COLO668 (cell line): ENCODE data around the gene POMP.
"Not testable (repeated sequence)": the region's sequence is repeated elsewhere in the genome, so short reads cannot be mapped to it uniquely, and the experiment has no call there.

Experiments
- DNase-seq: peaks from one replicate; lab custom pipeline; 2025; ENCODE audit not compliant: unreplicated experiment; lab: John Stamatoyannopoulos, UW

Gene POMP

GRCh38 chr13:28693605-28694491, 34.9 kb downstream of the POMP start:
- not testable (repeated sequence) for DNase-seq

DNA sequence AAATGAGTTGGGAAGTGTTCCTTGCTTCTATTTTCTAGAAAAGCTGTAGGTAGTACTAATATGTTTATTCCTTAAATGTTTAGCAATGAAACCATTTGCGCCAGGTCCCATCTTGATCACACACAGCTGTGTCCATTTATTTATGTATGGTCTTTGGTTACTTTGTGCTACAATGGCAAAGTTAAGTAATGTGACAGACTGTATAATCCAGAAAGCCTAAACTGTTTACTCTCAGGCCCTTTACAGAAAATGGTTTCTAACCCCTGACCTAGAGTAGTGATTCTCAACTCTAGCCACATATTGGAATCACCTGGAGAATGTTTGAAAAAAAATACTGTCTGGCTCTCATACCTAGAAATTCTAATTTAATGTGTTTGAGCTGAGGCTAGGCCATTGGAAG, 38.5 kb downstream of the POMP start:
- DNase-seq, result no peak

DNA sequence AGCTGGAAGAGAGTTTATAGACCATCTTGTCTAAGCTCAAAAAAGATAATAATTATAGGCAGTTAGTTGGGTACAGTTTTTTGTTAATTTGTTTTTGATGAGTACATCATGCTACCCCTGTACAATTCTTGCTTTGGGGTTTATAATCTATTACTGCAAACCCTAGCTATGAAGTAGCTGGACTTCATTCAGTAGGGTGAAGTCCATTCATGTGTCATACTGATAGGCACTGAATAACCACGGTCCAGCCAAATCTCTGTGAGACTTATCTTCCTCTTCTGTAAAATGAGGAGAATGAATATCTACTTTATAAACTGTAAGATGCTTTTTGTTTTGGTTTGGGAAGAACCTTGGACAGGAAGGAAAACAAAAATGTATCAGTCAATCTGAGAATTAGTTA, 40.3 kb downstream of the POMP start:
- no peak for DNase-seq

DNA sequence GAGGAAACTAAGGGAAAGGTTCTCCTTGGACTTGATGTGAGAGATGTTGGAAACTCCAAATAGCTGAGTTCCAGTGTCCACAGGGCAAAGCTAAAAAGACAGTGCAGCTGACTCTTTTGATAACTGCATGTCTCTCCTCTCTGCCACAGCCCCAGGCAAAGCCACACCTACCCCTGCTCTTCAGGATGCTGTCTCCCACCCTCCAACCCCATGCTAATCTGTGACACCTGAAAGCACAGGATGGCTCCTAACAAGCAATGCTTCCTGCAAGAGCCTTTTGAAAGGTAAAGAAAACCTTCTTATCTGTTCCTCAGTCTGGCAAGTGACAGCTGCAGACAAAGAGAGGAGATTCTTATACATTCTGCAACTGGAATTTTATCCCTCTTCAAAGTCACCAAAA, 45.4 kb downstream of the POMP start:
- DNase-seq, result no peak

DNA sequence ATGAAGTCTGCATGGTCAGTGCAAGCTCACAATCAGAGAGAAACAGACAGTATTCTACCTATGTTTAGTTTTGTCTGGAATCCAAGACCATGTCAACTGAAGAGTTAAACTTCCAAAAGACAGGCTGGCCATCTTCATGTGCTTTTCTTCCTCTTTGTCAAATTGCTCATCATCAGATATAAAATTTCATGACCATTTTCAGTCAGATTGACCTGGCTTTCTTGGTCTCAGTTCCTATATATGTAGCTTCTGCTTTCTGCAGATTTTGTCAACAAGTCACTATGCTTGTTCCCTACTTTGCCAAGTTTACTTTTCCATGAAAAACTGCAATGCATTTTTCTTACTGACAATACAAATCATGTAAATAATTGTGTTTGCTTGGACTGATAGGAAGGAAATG, 46.0 kb downstream of the POMP start:
- DNase-seq, result no peak

DNA sequence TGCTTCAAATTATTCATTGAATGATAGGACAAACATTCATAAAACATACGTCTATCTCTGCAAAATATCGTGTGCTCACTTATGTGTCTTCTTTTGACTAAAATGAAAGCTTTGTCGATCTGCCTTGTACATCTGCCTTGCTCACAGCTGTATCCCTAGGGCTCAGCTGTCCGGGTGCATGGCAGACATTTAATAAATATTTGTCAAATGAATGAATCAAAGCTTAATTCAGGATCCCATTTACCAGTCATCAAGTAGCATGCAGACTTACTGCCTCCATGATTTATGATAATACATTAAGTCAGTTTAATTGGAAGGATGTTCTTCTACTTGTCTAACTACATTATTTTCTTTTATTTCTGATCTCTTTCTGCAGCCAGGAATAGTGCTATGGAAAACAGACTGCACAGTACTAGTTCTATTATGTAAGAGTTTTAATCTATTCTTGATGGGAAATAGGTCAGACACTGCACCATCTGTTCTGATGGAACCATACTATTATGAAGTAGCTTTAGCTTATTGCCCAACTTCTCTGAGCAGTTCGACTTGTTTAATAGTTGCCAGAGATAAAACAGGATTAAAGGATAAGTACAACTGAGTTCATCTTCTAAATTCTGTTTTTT, 46.6 kb downstream of the POMP start:
- no peak for DNase-seq

DNA sequence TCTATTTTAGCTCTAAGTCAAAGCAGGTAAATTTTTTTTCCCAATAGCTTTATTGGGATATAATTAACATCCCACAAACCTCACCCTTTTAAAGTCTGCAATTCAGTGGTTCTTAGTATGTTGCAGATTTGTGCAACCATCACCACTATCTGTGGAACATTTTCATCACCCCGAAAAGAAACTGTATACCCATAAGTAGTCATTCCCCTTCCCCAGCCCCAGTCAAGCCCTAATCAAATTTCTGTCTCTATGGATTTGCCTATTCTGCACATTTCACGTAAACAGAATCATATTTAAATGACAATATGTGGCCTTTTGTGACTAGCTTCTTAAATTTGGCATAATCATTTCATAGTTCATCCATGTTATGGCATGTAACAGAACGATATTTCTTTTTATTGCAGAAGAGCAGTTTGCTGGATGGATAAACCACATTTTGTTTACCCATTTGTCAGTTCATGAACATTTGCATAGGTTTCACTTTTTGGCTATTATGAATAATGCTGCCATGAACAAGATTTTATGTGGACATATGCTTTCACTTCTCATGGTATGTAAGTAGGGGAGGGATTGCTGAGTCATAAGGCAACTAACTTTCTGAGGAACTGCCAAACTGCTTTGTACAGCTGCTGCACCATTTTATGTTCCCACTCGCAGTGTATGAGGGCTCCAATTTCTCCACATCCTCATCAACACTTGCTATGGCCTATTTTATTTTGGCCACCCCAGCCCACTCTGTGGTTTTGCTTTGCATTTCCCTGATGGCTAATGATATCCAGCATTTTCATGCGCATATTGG, 48.9 kb downstream of the POMP start:
- DNase-seq, result no peak

DNA sequence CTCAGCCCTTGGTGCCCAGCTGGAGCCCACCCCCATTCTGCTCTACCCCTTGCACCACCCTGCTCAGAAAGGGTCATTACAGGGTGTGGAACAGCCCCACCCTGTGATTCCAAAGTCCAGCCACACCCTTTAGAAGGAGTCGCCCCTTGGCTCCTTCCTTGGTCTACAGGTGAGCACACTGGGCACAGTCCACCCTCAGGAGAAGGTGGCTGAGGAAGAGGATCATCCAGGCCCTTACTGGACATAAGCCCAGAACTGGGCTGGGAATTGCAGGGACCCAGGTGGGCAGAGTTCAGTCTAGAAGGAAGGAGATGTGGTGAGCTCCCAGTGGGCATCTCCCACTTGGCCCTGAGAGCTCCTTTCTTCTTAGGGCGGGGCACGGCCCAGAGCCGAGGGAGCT, 51.2 kb downstream of the POMP start:
- no peak for DNase-seq

GRCh38 chr13:28714651-28715050, 55.7 kb downstream of the POMP start:
- no peak for DNase-seq

GRCh38 chr13:28716511-28716910, 57.6 kb downstream of the POMP start:
- no peak for DNase-seq

GRCh38 chr13:28717170-28717569, 58.2 kb downstream of the POMP start:
- DNase-seq, result no peak

DNA sequence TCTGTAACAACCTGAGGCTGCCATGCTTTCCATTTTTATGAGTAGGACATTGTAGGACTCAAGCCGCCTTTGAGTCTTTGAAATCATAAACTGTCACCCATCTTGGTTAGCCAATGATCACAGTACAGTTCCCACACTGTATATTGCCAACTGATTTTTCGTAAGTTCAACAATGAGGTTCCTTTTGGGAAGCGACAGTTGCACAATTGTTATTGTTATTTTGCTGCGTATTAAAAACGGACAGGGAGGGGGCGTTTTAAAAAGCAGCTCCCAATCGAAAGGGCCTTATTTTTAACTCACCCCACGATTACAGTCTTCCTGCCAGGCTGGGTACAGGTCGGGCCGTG, 59.2 kb downstream of the POMP start:
- no peak for DNase-seq

GRCh38 chr13:28718543-28719226, 59.8 kb downstream of the POMP start, which contains the start of gene SLC46A3:
TSS of gene SLC46A3 (minus strand) at chr13:28718970. CDS start at chr13:28717998, 972 bp downstream.
- peak; percentile 99 for DNase-seq

- DNase-seq, result no peak
Measured at GRCh38 chr13:28719227-28720055, 60.5 kb downstream of the POMP start.

GRCh38 chr13:28723806-28724205, 64.9 kb downstream of the POMP start:
- DNase-seq, result no peak

DNA sequence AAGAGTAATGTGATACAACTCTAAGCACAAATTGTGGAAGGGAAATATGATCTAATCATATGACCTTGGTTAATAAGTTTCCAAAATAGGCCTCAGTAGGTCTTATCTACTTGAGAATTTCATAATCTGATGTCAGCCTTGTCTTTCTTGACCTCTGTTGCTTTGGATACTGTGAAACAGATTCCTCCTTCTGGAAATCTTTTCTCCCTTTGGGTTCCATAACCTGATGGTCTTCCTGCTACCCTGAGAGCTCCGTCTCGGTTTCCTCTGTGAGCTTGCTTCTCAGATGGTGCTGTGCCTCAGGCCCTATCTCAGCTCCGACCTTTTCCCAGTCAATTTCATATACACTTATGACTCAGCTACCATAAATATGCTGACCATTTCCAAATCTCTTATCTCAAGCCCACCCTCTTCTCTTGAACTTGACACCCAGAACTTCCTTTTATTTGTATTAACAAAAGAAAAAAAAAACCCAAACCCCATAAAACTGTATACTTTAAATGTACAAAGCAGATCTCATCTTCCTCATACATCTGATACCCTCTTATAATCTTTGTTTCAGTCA, 66.2 kb downstream of the POMP start:
- no peak for DNase-seq
